Measurements from ENCODE around the gene NUDT3.
"Not testable (repeated sequence)": the region's sequence is repeated elsewhere in the genome, so short reads cannot be mapped to it uniquely, and the experiment has no call there.

NUDT3 gene

DNA sequence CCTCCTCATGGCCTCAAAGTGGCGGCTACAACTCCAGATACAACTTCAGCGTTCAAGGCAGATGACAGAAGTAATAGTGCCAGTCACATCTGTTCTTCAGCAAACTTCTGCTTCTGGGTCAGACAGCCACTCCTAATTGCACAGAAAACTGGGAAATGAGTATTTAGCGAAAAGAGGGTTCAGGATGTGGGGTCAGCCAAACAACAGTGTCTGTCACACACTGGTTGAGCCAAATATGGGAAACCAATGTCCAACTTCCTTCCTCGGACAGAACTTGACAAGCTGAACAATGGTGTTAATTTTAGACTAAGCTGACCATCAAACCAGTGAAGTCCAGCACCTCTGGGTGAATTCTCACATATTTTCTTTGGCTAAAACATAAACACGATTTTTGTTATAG is 22.1 kb downstream of the NUDT3 start:
- no peaks in the 10 kb centered on the region for H3K4me1 ChIP-seq (ENCODE audit: control insufficient read depth, insufficient read depth, low read length)
- H3K9me3 ChIP-seq (ENCODE audit: control insufficient read depth, insufficient read depth, low read length): no peaks in the 10 kb centered on the region
- H3K27me3 ChIP-seq (ENCODE audit: control insufficient read depth, insufficient read depth, low read length): no peaks in the 10 kb centered on the region
- no peak overlapping the region for H3K27ac ChIP-seq (ENCODE audit: low read length)
- no CpG with 5 or more reads among the region's 5 CpGs for WGBS (ENCODE audit: insufficient coverage, insufficient read length)
- DNase-seq (ENCODE audit: low read depth, low spot score): no peak
- no peak overlapping the region for H3K4me3 ChIP-seq (ENCODE audit: low read length)
- H3K36me3 ChIP-seq (ENCODE audit: control insufficient read depth, insufficient read depth, low read length): no peaks in the 10 kb centered on the region

GRCh38 chr6:34369385-34369784 is 23.1 kb downstream of the NUDT3 start:
- Histone ChIP-seq H3K27ac (ENCODE audit: low read length) (no peak overlapping the region), H3K27me3 (ENCODE audit: control insufficient read depth, insufficient read depth, low read length) (no peaks in the 10 kb centered on the region), H3K36me3 (ENCODE audit: control insufficient read depth, insufficient read depth, low read length) (no peaks in the 10 kb centered on the region), H3K9me3 (ENCODE audit: control insufficient read depth, insufficient read depth, low read length) (no peaks in the 10 kb centered on the region), H3K4me3 (ENCODE audit: low read length) (no peak overlapping the region), H3K4me1 (ENCODE audit: control insufficient read depth, insufficient read depth, low read length) (no peaks in the 10 kb centered on the region)
- no peak for DNase-seq (ENCODE audit: low read depth, low spot score)
- WGBS (ENCODE audit: insufficient coverage, insufficient read length): no CpG with 5 or more reads among the region's 4 CpGs

DNA sequence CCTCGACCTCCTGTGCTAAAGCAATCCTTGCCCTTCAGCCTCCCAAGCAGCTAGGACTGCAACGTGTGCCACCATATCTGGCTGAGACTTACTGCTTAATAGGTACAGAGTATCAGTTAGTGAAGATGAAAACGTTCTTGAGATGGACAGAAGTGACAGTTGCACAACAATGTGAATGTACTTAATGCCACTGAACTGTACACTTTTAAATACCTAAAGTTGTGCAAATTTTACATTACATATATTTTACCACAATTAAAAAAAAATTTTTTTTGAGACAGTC is 25.9 kb downstream of the NUDT3 start:
- WGBS (ENCODE audit: insufficient coverage, insufficient read length): no CpG with 5 or more reads among the region's 3 CpGs
- no peak overlapping the region for H3K27ac ChIP-seq (ENCODE audit: low read length)

GRCh38 chr6:34365781-34366638 is 26.5 kb downstream of the NUDT3 start:
- H3K4me1 ChIP-seq (ENCODE audit: control insufficient read depth, insufficient read depth, low read length); DNase-seq (ENCODE audit: low read depth, low spot score); H3K9me3 ChIP-seq (ENCODE audit: control insufficient read depth, insufficient read depth, low read length); H3K27ac ChIP-seq (ENCODE audit: low read length); H3K27me3 ChIP-seq (ENCODE audit: control insufficient read depth, insufficient read depth, low read length); H3K4me3 ChIP-seq (ENCODE audit: low read length); H3K36me3 ChIP-seq (ENCODE audit: control insufficient read depth, insufficient read depth, low read length): not testable (repeated sequence)
- whole genome bisulfite sequencing (ENCODE audit: insufficient coverage, insufficient read length): no CpG with 5 or more reads among the region's 9 CpGs

More for the DNA sequence above, 25.9 kb downstream of the NUDT3 start:
- H3K27me3 ChIP-seq (ENCODE audit: control insufficient read depth, insufficient read depth, low read length): no peaks in the 10 kb centered on the region
- no peaks in the 10 kb centered on the region for H3K36me3 ChIP-seq (ENCODE audit: control insufficient read depth, insufficient read depth, low read length)
- H3K4me1 ChIP-seq (ENCODE audit: control insufficient read depth, insufficient read depth, low read length): peaks cover 2% of the 10 kb centered on the region; the same call in 1 of the 2 replicates
- no peak for DNase-seq (ENCODE audit: low read depth, low spot score)
- no peaks in the 10 kb centered on the region for H3K9me3 ChIP-seq (ENCODE audit: control insufficient read depth, insufficient read depth, low read length)
- H3K4me3 ChIP-seq (ENCODE audit: low read length): no peak overlapping the region

DNA sequence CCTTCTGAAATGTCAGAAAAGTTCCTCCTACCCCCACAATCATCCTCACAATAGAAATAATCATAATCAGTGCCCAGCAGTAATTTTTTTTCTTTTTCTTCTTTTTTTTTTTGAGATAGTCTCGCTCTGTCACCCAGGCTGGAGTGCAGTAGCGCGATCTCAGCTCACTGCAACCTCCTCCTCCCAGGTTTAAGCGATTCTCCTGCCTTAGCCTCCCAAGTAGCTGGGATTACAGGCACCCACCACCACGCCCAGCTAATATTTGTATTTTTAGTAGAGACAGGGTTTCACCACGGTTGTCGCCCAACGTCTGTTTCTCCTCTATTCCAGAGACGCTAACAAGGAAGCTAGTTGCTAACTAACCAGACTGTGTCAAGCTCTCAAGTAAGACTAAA is 28.8 kb downstream of the NUDT3 start:
- H3K27ac ChIP-seq (ENCODE audit: low read length); H3K9me3 ChIP-seq (ENCODE audit: control insufficient read depth, insufficient read depth, low read length); H3K27me3 ChIP-seq (ENCODE audit: control insufficient read depth, insufficient read depth, low read length); H3K4me1 ChIP-seq (ENCODE audit: control insufficient read depth, insufficient read depth, low read length); H3K36me3 ChIP-seq (ENCODE audit: control insufficient read depth, insufficient read depth, low read length); DNase-seq (ENCODE audit: low read depth, low spot score); H3K4me3 ChIP-seq (ENCODE audit: low read length): not testable (repeated sequence)
- no CpG with 5 or more reads among the region's 9 CpGs for WGBS (ENCODE audit: insufficient coverage, insufficient read length)

- no CpG with 5 or more reads among the region's 7 CpGs for WGBS (ENCODE audit: insufficient coverage, insufficient read length)
- no peak overlapping the region for H3K27ac ChIP-seq (ENCODE audit: low read length)
Measured at GRCh38 chr6:34362909-34363680, 29.4 kb downstream of the NUDT3 start.

DNA sequence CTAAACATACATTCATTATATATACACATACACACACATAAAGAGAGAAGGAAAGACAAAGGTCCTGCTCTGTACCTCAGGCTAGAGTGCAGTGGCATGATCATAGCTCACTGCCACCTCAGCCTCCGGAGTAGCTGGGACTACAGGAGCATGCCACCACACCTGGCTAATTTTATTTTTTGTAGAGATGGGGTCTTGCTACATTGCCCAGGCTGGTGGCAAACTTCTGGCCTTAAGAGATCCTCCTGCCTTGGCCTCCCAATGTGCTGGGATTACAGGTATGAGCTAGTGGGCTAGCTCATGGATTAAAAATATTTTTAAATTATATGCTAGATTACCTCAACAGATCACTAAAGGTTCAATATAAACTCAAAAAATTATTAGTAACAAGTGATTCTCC is 30.3 kb downstream of the NUDT3 start:
- no peak for DNase-seq (ENCODE audit: low read depth, low spot score)
- no CpG with 5 or more reads among the region's 1 CpG for WGBS (ENCODE audit: insufficient coverage, insufficient read length)
- H3K9me3 ChIP-seq (ENCODE audit: control insufficient read depth, insufficient read depth, low read length): no peaks in the 10 kb centered on the region
- H3K4me1 ChIP-seq (ENCODE audit: control insufficient read depth, insufficient read depth, low read length): peaks cover 2% of the 10 kb centered on the region
- H3K4me3 ChIP-seq (ENCODE audit: low read length): no peak overlapping the region
- no peaks in the 10 kb centered on the region for H3K36me3 ChIP-seq (ENCODE audit: control insufficient read depth, insufficient read depth, low read length)
- no peak overlapping the region for H3K27ac ChIP-seq (ENCODE audit: low read length)
- no peaks in the 10 kb centered on the region for H3K27me3 ChIP-seq (ENCODE audit: control insufficient read depth, insufficient read depth, low read length)

More at GRCh38 chr6:34362909-34363680, 29.4 kb downstream of the NUDT3 start:
- H3K4me3 ChIP-seq (ENCODE audit: low read length): no peak overlapping the region
- DNase-seq (ENCODE audit: low read depth, low spot score): no peak
- no peaks in the 10 kb centered on the region for H3K36me3 ChIP-seq (ENCODE audit: control insufficient read depth, insufficient read depth, low read length)
- no peaks in the 10 kb centered on the region for H3K9me3 ChIP-seq (ENCODE audit: control insufficient read depth, insufficient read depth, low read length)
- no peaks in the 10 kb centered on the region for H3K27me3 ChIP-seq (ENCODE audit: control insufficient read depth, insufficient read depth, low read length)
- peaks cover 2% of the 10 kb centered on the region; the same call in 1 of the 2 replicates for H3K4me1 ChIP-seq (ENCODE audit: control insufficient read depth, insufficient read depth, low read length)

- Histone ChIP-seq H3K27me3 (ENCODE audit: control insufficient read depth, insufficient read depth, low read length) (no peaks in the 10 kb centered on the region), H3K4me3 (ENCODE audit: low read length) (no peak overlapping the region), H3K9me3 (ENCODE audit: control insufficient read depth, insufficient read depth, low read length) (no peaks in the 10 kb centered on the region), H3K4me1 (ENCODE audit: control insufficient read depth, insufficient read depth, low read length) (peaks cover 2% of the 10 kb centered on the region), H3K27ac (ENCODE audit: low read length) (no peak overlapping the region), H3K36me3 (ENCODE audit: control insufficient read depth, insufficient read depth, low read length) (no peaks in the 10 kb centered on the region)
- WGBS (ENCODE audit: insufficient coverage, insufficient read length): no CpG with 5 or more reads among the region's 2 CpGs
- no peak for DNase-seq (ENCODE audit: low read depth, low spot score)
Measured at GRCh38 chr6:34360556-34360955, 31.9 kb downstream of the NUDT3 start.

GRCh38 chr6:34359418-34360158 is 32.9 kb downstream of the NUDT3 start:
- Histone ChIP-seq H3K4me1 (ENCODE audit: control insufficient read depth, insufficient read depth, low read length) (peaks cover 2% of the 10 kb centered on the region), H3K27ac (ENCODE audit: low read length) (no peak overlapping the region), H3K4me3 (ENCODE audit: low read length) (no peak overlapping the region), H3K9me3 (ENCODE audit: control insufficient read depth, insufficient read depth, low read length) (no peaks in the 10 kb centered on the region), H3K27me3 (ENCODE audit: control insufficient read depth, insufficient read depth, low read length) (no peaks in the 10 kb centered on the region), H3K36me3 (ENCODE audit: control insufficient read depth, insufficient read depth, low read length) (no peaks in the 10 kb centered on the region)
- WGBS (ENCODE audit: insufficient coverage, insufficient read length): no CpG with 5 or more reads among the region's 2 CpGs
- DNase-seq (ENCODE audit: low read depth, low spot score): no peak

DNA sequence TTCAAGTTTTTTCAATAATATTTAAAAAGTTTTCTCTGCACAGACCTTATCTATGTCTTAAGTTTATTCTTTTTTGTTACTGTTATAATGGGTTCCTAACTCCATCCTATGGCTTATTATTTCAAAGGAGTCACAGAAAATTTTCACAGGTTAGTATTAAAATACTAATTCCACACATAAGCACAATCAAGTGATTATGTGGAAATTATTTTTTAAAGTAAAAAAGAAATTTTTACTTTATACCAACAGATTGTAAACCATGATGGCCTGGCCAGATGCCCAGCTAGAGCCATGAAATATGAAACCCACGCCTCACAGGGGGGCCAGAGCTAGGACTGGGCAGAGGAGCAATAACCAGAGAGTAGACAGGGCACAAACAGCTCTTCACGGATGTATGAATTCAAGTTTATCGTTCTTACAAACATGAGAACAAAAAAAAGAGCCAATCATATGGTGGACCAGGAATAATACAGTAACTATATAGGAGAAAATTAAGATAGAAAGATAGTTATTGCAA is 34.0 kb downstream of the NUDT3 start:
- WGBS (ENCODE audit: insufficient coverage, insufficient read length): no CpG with 5 or more reads among the region's 3 CpGs
- H3K27ac ChIP-seq (ENCODE audit: low read length): no peak overlapping the region
- DNase-seq (ENCODE audit: low read depth, low spot score): no peak
- no peaks in the 10 kb centered on the region for H3K9me3 ChIP-seq (ENCODE audit: control insufficient read depth, insufficient read depth, low read length)
- peaks cover 2% of the 10 kb centered on the region for H3K4me1 ChIP-seq (ENCODE audit: control insufficient read depth, insufficient read depth, low read length)
- no peaks in the 10 kb centered on the region for H3K36me3 ChIP-seq (ENCODE audit: control insufficient read depth, insufficient read depth, low read length)
- H3K4me3 ChIP-seq (ENCODE audit: low read length): no peak overlapping the region
- H3K27me3 ChIP-seq (ENCODE audit: control insufficient read depth, insufficient read depth, low read length): no peaks in the 10 kb centered on the region
